BJ (cell line): ENCODE data around the gene RIBC2. TPM values are rescaled to one million over a fixed set of nuclear protein-coding genes. Genes with fewer than 3 reads are reported as not detected.
"Not testable (repeated sequence)": the region's sequence is repeated elsewhere in the genome, so short reads cannot be mapped to it uniquely, and the experiment has no call there.

Experiments
- CTCF ChIA-PET: fragments of 350-600 bp; formaldehyde crosslinking; extraction: SDS; loops from one replicate; lab custom pipeline; 2021; ENCODE audit warnings: antibody characterized with exemption, inconsistent platforms; lab: Yijun Ruan, JAX
- POLR2A ChIA-PET: fragments of 300-600 bp; sonication (Branson Sonifier 250); formaldehyde crosslinking; extraction: SDS; loops from one replicate; lab custom pipeline; 2021; ENCODE audit warnings: antibody characterized with exemption; lab: Charles Lee
- DNase-seq: peaks from one replicate; pipeline ENCODE4 v3.0.0-alpha.2; 2011; ENCODE audit warnings: low read depth
- H3K27me3 ChIP-seq: 2 replicates; pipeline ENCODE4 v1.6.0; 2011; ENCODE audit warnings: low read length; ENCODE audit not compliant: control insufficient read depth, insufficient read depth
- H3K36me3 ChIP-seq: 2 replicates; pipeline ENCODE4 v1.5.1; 2011; ENCODE audit warnings: low read length; ENCODE audit not compliant: control insufficient read depth, insufficient read depth
- H3K4me3 ChIP-seq: 2 replicates; pipeline ENCODE4 v1.5.1; 2011; ENCODE audit warnings: low read depth, mild to moderate bottlenecking, control low read depth, low read length
- CTCF ChIP-seq: IDR thresholded peaks from 2 replicates; pipeline ENCODE4 v1.5.1; 2011; ENCODE audit warnings: low read depth, mild to moderate bottlenecking, control low read depth, inconsistent platforms, low read length, moderate library complexity; ENCODE audit not compliant: insufficient read depth
- polyA plus RNA-seq: library from polyadenylated mRNA; depleted of rRNA; stranded (reverse); fragments of >200 nt; gene quantifications from 2 replicates; pipeline ENCODE4 v1.2.3, GENCODE V29; 2011

Gene RIBC2
- polyA plus RNA-seq, 1 experiment = 0.58 TPM

GRCh38 chr22:45442116-45442515, 28.6 kb downstream of the RIBC2 start:
- ChIA-PET POLR2A (interaction anchor here (0.7 kb wide), 1 partner anchor 315 kb away, joined by 16 read pairs; no protein-coding TSS in a partner anchor), CTCF (interaction anchor here (0.8 to 6.6 kb wide), 17 partner anchors 8 to 339 kb away, joined by 3 to 83 read pairs (median 5); partner anchors contain the start of gene FBLN1)
- no peak for TF ChIP-seq CTCF
- H3K36me3 ChIP-seq = no peaks in the 10 kb centered on the region
- no peak overlapping the region for H3K4me3 ChIP-seq
- DNase-seq = no peak
- no peaks in the 10 kb centered on the region for H3K27me3 ChIP-seq

GRCh38 chr22:45444168-45444567, 30.7 kb downstream of the RIBC2 start:
- Histone ChIP-seq H3K36me3 (no peaks in the 10 kb centered on the region), H3K4me3 (no peak overlapping the region), H3K27me3 (no peaks in the 10 kb centered on the region)
- no peak for DNase-seq
- TF ChIP-seq CTCF = no peak
- ChIA-PET CTCF (interaction anchor here (6.6 kb wide), 1 partner anchor 108 kb away, joined by 83 read pairs; no protein-coding TSS in a partner anchor), POLR2A (interaction anchor here (0.6 kb wide), 1 partner anchor 49 kb away, joined by 4 read pairs; no protein-coding TSS in a partner anchor)

- Histone ChIP-seq H3K36me3 (no peaks in the 10 kb centered on the region), H3K4me3 (no peak overlapping the region), H3K27me3 (no peaks in the 10 kb centered on the region)
- ChIA-PET POLR2A (no interaction called here), CTCF (interaction anchor here (6.6 kb wide), 1 partner anchor 107 kb away, joined by 83 read pairs; no protein-coding TSS in a partner anchor)
- no peak for TF ChIP-seq CTCF
- no peak for DNase-seq
Observed at GRCh38 chr22:45445031-45445710, 31.7 kb downstream of the RIBC2 start.

- no peak for DNase-seq
- TF ChIP-seq CTCF = no peak
- no peaks in the 10 kb centered on the region for H3K27me3 ChIP-seq
- ChIA-PET POLR2A (no interaction called here), CTCF (interaction anchor here (1.5 kb wide), 1 partner anchor 14 kb away, joined by 6 read pairs; no protein-coding TSS in a partner anchor)
- no peak overlapping the region for H3K4me3 ChIP-seq
- H3K36me3 ChIP-seq = no peaks in the 10 kb centered on the region
Observed at GRCh38 chr22:45446216-45446615, 32.7 kb downstream of the RIBC2 start.

- H3K27me3 ChIP-seq, H3K4me3 ChIP-seq, POLR2A ChIA-PET, DNase-seq, H3K36me3 ChIP-seq: not testable (repeated sequence)
- CTCF ChIA-PET = interaction anchor here (1.0 to 1.5 kb wide), 2 partner anchors 12 to 83 kb away, joined by 3 to 6 read pairs; no protein-coding TSS in a partner anchor
Observed at GRCh38 chr22:45447596-45447995, 34.1 kb downstream of the RIBC2 start.

GRCh38 chr22:45448431-45448830, 34.9 kb downstream of the RIBC2 start:
- no peak for TF ChIP-seq CTCF
- CTCF ChIA-PET = no interaction called here
- H3K27me3 ChIP-seq = no peaks in the 10 kb centered on the region
- no peak for DNase-seq
- POLR2A ChIA-PET = no interaction called here
- H3K4me3 ChIP-seq = no peak overlapping the region
- H3K36me3 ChIP-seq = no peaks in the 10 kb centered on the region

- H3K27me3 ChIP-seq, H3K4me3 ChIP-seq, H3K36me3 ChIP-seq, DNase-seq: not testable (repeated sequence)
- ChIA-PET POLR2A (interaction anchor here (0.7 kb wide), 1 partner anchor 115 kb away, joined by 11 read pairs; no protein-coding TSS in a partner anchor), CTCF (interaction anchor here (1.0 to 1.2 kb wide), 2 partner anchors 12 to 103 kb away, joined by 3 to 5 read pairs; no protein-coding TSS in a partner anchor)
Observed at GRCh38 chr22:45449442-45449841, 35.9 kb downstream of the RIBC2 start.
